CD14-positive monocyte (primary cell): ENCODE measurements around the gene ALDH2. TPM values are rescaled to one million over a fixed set of nuclear protein-coding genes. Genes with fewer than 3 reads are reported as not detected.

ENCODE experiments used
- DNase-seq, 3 donors: peaks; one replicate each; pipeline ENCODE4 v3.0.0-alpha.2; 2011 to 2022
- H2AFZ ChIP-seq: 2 replicates; pipeline ENCODE4 v1.6.0; 2012; ENCODE audit warnings: mild to moderate bottlenecking, low read depth, low read length, inconsistent platforms; ENCODE audit not compliant: insufficient read depth, poor library complexity, severe bottlenecking
- H3K27ac ChIP-seq, 2 donors: 1 replicate in 1 of 2; 2 replicates in 1 of 2; pipeline ENCODE4 v1.5.1; 2012 to 2013; ENCODE audit warnings: low read length in 2 of 2, control low read depth in 1 of 2, inconsistent platforms in 1 of 2, low read depth in 1 of 2, mild to moderate bottlenecking in 1 of 2
- H3K27me3 ChIP-seq, 2 donors: one replicate each; pipeline versions ENCODE4 v1.6.0 to v1.6.1; 2011 to 2013; ENCODE audit warnings: low read length in 2 of 2; ENCODE audit not compliant: control insufficient read depth in 2 of 2, insufficient read depth in 2 of 2
- H3K36me3 ChIP-seq, 2 donors: replicated peaks in 1 of 2; 1 replicate in 1 of 2; 2 replicates in 1 of 2; pipeline versions ENCODE4 v1.5.1 to v1.6.1; 2012 to 2013; ENCODE audit warnings: low read length in 2 of 2, control low read depth in 1 of 2, inconsistent platforms in 1 of 2, mild to moderate bottlenecking in 1 of 2; ENCODE audit not compliant: insufficient read depth in 2 of 2, control insufficient read depth in 1 of 2
- H3K4me1 ChIP-seq, 2 donors: 1 replicate in 1 of 2; 2 replicates in 1 of 2; pipeline versions ENCODE4 v1.5.1 to v1.6.1; 2012 to 2013; ENCODE audit warnings: low read length in 2 of 2, control low read depth in 1 of 2, inconsistent platforms in 1 of 2, mild to moderate bottlenecking in 1 of 2, moderate library complexity in 1 of 2; ENCODE audit not compliant: insufficient read depth in 2 of 2, control insufficient read depth in 1 of 2
- H3K4me2 ChIP-seq: replicated peaks from 2 replicates; pipeline ENCODE3; 2012; ENCODE audit warnings: low read length, moderate library complexity, mild to moderate bottlenecking; ENCODE audit not compliant: poor library complexity, severe bottlenecking; ENCODE audit errors: extremely low read depth
- H3K4me3 ChIP-seq, 3 experiments: fragments of 200-600 bp in 1 of 3; sonication (generic) in 1 of 3; replicated peaks in 1 of 3; 1 replicate in 2 of 3; 2 replicates in 1 of 3; pipeline ENCODE4 v1.5.1; 2011 to 2013; ENCODE audit warnings: low read length in 3 of 3, mild to moderate bottlenecking in 3 of 3, control low read depth in 2 of 3, low read depth in 2 of 3, inconsistent platforms in 1 of 3, moderate library complexity in 1 of 3
- H3K79me2 ChIP-seq: 2 replicates; pipeline ENCODE4 v1.6.0; 2012; ENCODE audit warnings: mild to moderate bottlenecking, control low read depth, inconsistent platforms, low read length, moderate library complexity; ENCODE audit not compliant: insufficient read depth
- H3K9ac ChIP-seq: 2 replicates; pipeline ENCODE4 v1.6.0; 2017; ENCODE audit warnings: low read length, mild to moderate bottlenecking; ENCODE audit not compliant: insufficient read depth, poor library complexity, severe bottlenecking
- H3K9me3 ChIP-seq, 2 donors: replicated peaks in 1 of 2; 1 replicate in 1 of 2; 2 replicates in 1 of 2; pipeline versions ENCODE4 v1.5.1 to v1.6.1; 2012 to 2013; ENCODE audit warnings: low read length in 2 of 2, control low read depth in 1 of 2; ENCODE audit not compliant: control insufficient read depth in 1 of 2, insufficient read depth in 1 of 2
- H4K20me1 ChIP-seq: 2 replicates; pipeline ENCODE4 v1.6.0; 2012; ENCODE audit warnings: mild to moderate bottlenecking, low read length, control low read depth, moderate library complexity; ENCODE audit not compliant: insufficient read depth
- H3K27ac Mint-ChIP-seq, 7 donors: one replicate each; pipeline ENCODE4 v1.8.0; 2020; ENCODE audit warnings: mild to moderate bottlenecking in 7 of 7, mixed read lengths in 7 of 7, moderate library complexity in 6 of 7, inconsistent platforms in 2 of 7
- H3K27me3 Mint-ChIP-seq, 3 donors: one replicate each; pipeline ENCODE4 v1.8.0; 2021 to 2022; ENCODE audit warnings: low read depth in 3 of 3, mild to moderate bottlenecking in 3 of 3, mixed read lengths in 3 of 3, moderate library complexity in 3 of 3, inconsistent platforms in 1 of 3
- H3K36me3 Mint-ChIP-seq, 2 donors: one replicate each; pipeline ENCODE4 v1.8.0; 2020; ENCODE audit warnings: mixed read lengths in 2 of 2, inconsistent platforms in 1 of 2, mild to moderate bottlenecking in 1 of 2
- H3K4me1 Mint-ChIP-seq: one replicate; pipeline ENCODE4 v1.8.0; 2020; ENCODE audit warnings: mild to moderate bottlenecking, mixed read lengths
- H3K4me3 Mint-ChIP-seq, 2 donors: one replicate each; pipeline ENCODE4 v1.8.0; 2020; ENCODE audit warnings: mild to moderate bottlenecking in 2 of 2, mixed read lengths in 2 of 2, moderate library complexity in 1 of 2
- H3K9me3 Mint-ChIP-seq, 7 donors: one replicate each; pipeline ENCODE4 v1.8.0; 2020 to 2022; ENCODE audit warnings: mixed read lengths in 7 of 7, mild to moderate bottlenecking in 6 of 7, moderate library complexity in 6 of 7, inconsistent platforms in 2 of 7
- WGBS: methylation state at CpG from one replicate; pipeline ENCODE4 v1.1.5; 2013; ENCODE audit warnings: missing lambda C conversion rate; ENCODE audit not compliant: insufficient coverage; 5-methylcytosine and 5-hydroxymethylcytosine counted together
- intact Hi-C, 2 donors: fragments of 100-400 bp; cut with micrococcal nuclease; formaldehyde crosslinking; loops; one replicate each; pipeline versions ENCODE4 v1.15.0 to v1.15.1; 2023
- polyA plus RNA-seq, 3 donors: library from polyadenylated mRNA; depleted of rRNA in 1 of 3; unstranded in 2 of 3; stranded (reverse) in 1 of 3; fragments of 300-500 nt in 2 of 3; fragments of >200 nt in 1 of 3; fragmentation: Illumina TruSeq in 2 of 3; gene quantifications; 1 replicate in 2 of 3; 2 replicates in 1 of 3; pipeline ENCODE4 v1.2.3, GENCODE V29; 2012 to 2021
- TF ChIP-seq, protein P1 (sequence below): fragments of 200-600 bp; IDR thresholded peaks from one replicate; pipeline ENCODE4 v1.8.0; 2022; ENCODE audit warnings: antibody characterized with exemption, mild to moderate bottlenecking

Gene ALDH2
- polyA plus RNA-seq, 3 donors: 272 to 404 (median 384) TPM

DNA sequence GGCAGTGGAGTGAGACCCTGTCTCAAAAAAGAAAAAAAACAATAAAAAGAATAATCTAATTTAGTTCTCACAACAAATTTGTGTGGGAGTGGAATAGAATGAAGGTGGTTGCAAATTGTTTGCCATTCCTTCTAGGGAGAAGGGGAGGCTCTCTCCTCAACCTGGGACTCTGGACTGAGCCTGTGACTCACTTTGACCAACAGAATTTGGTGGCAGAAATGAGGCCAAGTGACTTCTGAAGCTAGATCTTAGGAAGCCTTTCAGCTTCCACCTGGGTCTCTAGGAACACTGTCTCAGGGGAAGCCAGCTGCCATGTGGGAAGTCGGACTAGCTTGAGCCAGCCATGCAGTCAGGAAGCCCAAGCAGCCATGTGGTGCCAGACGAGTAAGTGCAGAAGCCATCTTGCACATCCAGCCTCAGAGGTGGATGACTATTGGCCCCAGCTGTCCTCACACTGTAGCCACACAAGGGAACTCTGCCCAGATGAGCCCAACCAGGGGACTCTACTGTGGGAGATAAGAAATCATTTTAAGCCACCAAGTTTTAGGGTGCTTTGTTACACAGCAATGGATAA is 14.4 kb downstream of the ALDH2 start:
- H4K20me1 ChIP-seq: peaks cover 10% of the 10 kb centered on the region
- H3K4me1 Mint-ChIP-seq: peaks cover 44% of the 10 kb centered on the region
- TF ChIP-seq, protein P1, sequence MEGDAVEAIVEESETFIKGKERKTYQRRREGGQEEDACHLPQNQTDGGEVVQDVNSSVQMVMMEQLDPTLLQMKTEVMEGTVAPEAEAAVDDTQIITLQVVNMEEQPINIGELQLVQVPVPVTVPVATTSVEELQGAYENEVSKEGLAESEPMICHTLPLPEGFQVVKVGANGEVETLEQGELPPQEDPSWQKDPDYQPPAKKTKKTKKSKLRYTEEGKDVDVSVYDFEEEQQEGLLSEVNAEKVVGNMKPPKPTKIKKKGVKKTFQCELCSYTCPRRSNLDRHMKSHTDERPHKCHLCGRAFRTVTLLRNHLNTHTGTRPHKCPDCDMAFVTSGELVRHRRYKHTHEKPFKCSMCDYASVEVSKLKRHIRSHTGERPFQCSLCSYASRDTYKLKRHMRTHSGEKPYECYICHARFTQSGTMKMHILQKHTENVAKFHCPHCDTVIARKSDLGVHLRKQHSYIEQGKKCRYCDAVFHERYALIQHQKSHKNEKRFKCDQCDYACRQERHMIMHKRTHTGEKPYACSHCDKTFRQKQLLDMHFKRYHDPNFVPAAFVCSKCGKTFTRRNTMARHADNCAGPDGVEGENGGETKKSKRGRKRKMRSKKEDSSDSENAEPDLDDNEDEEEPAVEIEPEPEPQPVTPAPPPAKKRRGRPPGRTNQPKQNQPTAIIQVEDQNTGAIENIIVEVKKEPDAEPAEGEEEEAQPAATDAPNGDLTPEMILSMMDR: no peak

DNA sequence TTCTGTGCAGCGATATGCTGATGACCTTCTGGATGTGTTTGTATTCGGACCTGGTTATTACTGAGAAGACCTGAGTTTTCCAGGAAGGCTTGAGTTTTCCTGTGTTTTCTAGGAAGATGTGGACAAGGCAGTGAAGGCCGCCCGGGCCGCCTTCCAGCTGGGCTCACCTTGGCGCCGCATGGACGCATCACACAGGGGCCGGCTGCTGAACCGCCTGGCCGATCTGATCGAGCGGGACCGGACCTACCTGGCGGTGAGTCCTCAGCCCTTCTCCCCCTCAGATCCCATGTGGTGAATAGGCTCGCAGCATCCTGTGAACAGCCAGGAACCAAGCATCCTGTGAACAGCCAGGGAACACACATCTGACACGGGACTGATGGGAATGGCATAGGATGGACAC is 16.3 kb downstream of the ALDH2 start:
- TF ChIP-seq, protein P1: no peak
- WGBS: 98% methylated on average over 13 of the region's 17 CpGs

More for the DNA sequence above, 14.4 kb downstream of the ALDH2 start:
- Mint-ChIP-seq H3K27me3 (no peaks in the 10 kb centered on the region), H3K27ac (peak overlapping the region in 4 of 7 donors; percentile 18 to 72 (median 44)), H3K36me3 (peaks cover 53 to 82% of the 10 kb centered on the region in 2 donors), H3K9me3 (peaks cover 2 to 10% (median 7%) of the 10 kb centered on the region in 7 donors), H3K4me3 (no peak overlapping the region)
- 94% methylated on average over 2 of the region's 2 CpGs for WGBS
- H3K4me3 ChIP-seq: no peak overlapping the region
- peaks cover 0 to 5% of the 10 kb centered on the region in 2 donors for H3K9me3 ChIP-seq
- H3K27me3 ChIP-seq: no peaks in the 10 kb centered on the region
- no peak for DNase-seq
- H3K27ac ChIP-seq: peak overlapping the region in 1 of 2 donors; percentile 98
- peaks cover 48 to 55% of the 10 kb centered on the region in 2 donors for H3K36me3 ChIP-seq
- no peak overlapping the region for H3K4me2 ChIP-seq
- H3K79me2 ChIP-seq: peaks cover 59% of the 10 kb centered on the region
- no peak overlapping the region for H3K9ac ChIP-seq
- intact Hi-C loops: no loop called here
- no peak overlapping the region for H2AFZ ChIP-seq
- peaks cover 47 to 49% of the 10 kb centered on the region in 2 donors for H3K4me1 ChIP-seq

More for the DNA sequence above, 16.3 kb downstream of the ALDH2 start:
- H3K4me2 ChIP-seq: no peak overlapping the region
- intact Hi-C loops: no loop called here
- Mint-ChIP-seq H3K36me3 (peaks cover 62 to 88% of the 10 kb centered on the region in 2 donors), H3K4me3 (no peak overlapping the region), H3K27ac (peak overlapping the region in 1 of 7 donors; percentile 20), H3K27me3 (no peaks in the 10 kb centered on the region), H3K4me1 (peaks cover 27% of the 10 kb centered on the region), H3K9me3 (peaks cover 2 to 10% (median 7%) of the 10 kb centered on the region in 7 donors)
- no peak overlapping the region for H3K27ac ChIP-seq
- DNase-seq: no peak
- H3K4me1 ChIP-seq: peaks cover 28 to 31% of the 10 kb centered on the region in 2 donors
- H3K36me3 ChIP-seq: peaks cover 60 to 71% of the 10 kb centered on the region in 2 donors
- peaks cover 40% of the 10 kb centered on the region for H3K79me2 ChIP-seq
- H2AFZ ChIP-seq: no peak overlapping the region
- no peak overlapping the region for H3K9ac ChIP-seq
- peaks cover 16% of the 10 kb centered on the region for H4K20me1 ChIP-seq
- H3K27me3 ChIP-seq: no peaks in the 10 kb centered on the region
- H3K4me3 ChIP-seq: no peak overlapping the region
- peaks cover 0 to 5% of the 10 kb centered on the region in 2 donors for H3K9me3 ChIP-seq
